Tibial artery (tissue), 4 donors: ENCODE data around the gene LYRM4.

Source experiments
- DNase-seq, 2 donors: peaks; one replicate each; pipeline ENCODE4 v3.0.0-alpha.2; 2019
- H3K27ac ChIP-seq, 2 donors: fragments of 200-600 bp; sonication (generic) in 1 of 2; 1 replicate in 1 of 2; 2 replicates in 1 of 2; pipeline ENCODE4 v1.5.1; 2018 to 2019; ENCODE audit warnings: mild to moderate bottlenecking in 1 of 2
- H3K27me3 ChIP-seq, 2 donors: fragments of 200-600 bp; sonication (generic) in 1 of 2; one replicate each; pipeline versions ENCODE4 v1.5.1 to v1.6.0; 2016 to 2019
- H3K36me3 ChIP-seq, 3 donors: fragments of 200-600 bp; sonication (generic) in 2 of 3; one replicate each; pipeline ENCODE4 v1.5.1; 2016 to 2019; ENCODE audit warnings: mild to moderate bottlenecking in 2 of 3
- H3K4me1 ChIP-seq, 4 donors: fragments of 200-600 bp; sonication (generic) in 2 of 4; 1 replicate in 3 of 4; 2 replicates in 1 of 4; pipeline ENCODE4 v1.5.1; 2016 to 2019
- H3K4me3 ChIP-seq, 2 donors: fragments of 200-600 bp; sonication (generic) in 1 of 2; 1 replicate in 1 of 2; 2 replicates in 1 of 2; pipeline ENCODE4 v1.5.1; 2018 to 2019; ENCODE audit warnings: mild to moderate bottlenecking in 2 of 2
- H3K9me3 ChIP-seq, 3 donors: fragments of 200-600 bp; sonication (generic) in 1 of 3; one replicate each; pipeline ENCODE4 v1.5.1; 2016 to 2019
- intact Hi-C: fragments of 100-400 bp; cut with DNase I; formaldehyde crosslinking; loops from one replicate; pipeline ENCODE4 v1.15.0; 2023; ENCODE audit warnings: low total_unique reads
- TF ChIP-seq, protein P1 (sequence below), 2 experiments: fragments of 200-600 bp in 1 of 2; fragments of 450-650 bp in 1 of 2; IDR thresholded peaks; one replicate each; pipeline ENCODE4 v1.5.1; 2017 to 2019; ENCODE audit warnings: antibody characterized with exemption in 2 of 2, mild to moderate bottlenecking in 1 of 2, moderate library complexity in 1 of 2

Gene LYRM4

DNA sequence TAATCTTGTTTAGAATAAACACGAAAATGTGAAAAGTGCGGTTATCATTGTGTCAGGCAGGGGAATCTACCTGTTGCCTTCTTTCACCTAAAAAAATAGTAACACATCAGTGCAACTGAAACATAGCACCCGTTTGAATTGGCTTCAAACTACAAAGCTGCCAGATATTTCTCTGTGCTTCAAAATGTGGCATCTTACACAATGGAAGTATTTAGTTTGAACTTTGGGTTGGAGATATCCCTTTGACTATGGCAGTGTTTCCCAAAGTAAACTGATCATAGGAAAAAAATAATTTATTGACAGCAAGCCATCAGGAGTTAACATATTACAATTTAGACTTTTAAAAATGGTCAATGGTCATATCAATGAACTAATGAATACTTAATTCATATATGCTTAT, 172.0 kb downstream of the LYRM4 start:
- H3K4me1 ChIP-seq = peaks cover 0 to 15% (median 11%) of the 10 kb centered on the region in 4 donors

DNA sequence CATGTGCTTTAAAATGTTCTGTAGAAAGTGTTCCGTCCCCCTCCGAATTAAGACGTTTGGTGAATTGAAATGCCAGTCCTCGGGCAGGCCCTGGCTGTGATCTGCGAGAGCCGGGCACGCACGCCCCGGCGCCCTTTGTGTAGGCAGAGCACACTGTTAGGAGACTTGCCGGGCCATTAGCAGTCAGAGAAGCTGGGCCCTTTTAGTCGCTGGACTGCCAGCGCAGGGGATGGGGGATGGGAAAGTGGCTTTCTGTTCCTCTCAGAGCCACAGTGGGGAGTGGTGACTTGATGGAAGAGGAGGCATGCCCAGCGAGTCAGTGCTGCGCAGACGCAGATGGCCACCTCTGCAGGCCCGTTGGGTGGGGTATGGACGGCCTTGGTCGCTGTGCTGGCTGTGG, 173.4 kb downstream of the LYRM4 start:
- no peak overlapping the region for H3K4me3 ChIP-seq
- H3K36me3 ChIP-seq = no peaks in the 10 kb centered on the region
- no peak overlapping the region for H3K27ac ChIP-seq
- no peaks in the 10 kb centered on the region for H3K27me3 ChIP-seq
- H3K4me1 ChIP-seq = peaks cover 0 to 15% (median 11%) of the 10 kb centered on the region in 4 donors
- TF ChIP-seq, protein P1, sequence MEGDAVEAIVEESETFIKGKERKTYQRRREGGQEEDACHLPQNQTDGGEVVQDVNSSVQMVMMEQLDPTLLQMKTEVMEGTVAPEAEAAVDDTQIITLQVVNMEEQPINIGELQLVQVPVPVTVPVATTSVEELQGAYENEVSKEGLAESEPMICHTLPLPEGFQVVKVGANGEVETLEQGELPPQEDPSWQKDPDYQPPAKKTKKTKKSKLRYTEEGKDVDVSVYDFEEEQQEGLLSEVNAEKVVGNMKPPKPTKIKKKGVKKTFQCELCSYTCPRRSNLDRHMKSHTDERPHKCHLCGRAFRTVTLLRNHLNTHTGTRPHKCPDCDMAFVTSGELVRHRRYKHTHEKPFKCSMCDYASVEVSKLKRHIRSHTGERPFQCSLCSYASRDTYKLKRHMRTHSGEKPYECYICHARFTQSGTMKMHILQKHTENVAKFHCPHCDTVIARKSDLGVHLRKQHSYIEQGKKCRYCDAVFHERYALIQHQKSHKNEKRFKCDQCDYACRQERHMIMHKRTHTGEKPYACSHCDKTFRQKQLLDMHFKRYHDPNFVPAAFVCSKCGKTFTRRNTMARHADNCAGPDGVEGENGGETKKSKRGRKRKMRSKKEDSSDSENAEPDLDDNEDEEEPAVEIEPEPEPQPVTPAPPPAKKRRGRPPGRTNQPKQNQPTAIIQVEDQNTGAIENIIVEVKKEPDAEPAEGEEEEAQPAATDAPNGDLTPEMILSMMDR (IDR thresholded peaks at IDR 0.05) = no peak
- peak; percentile 56 to 75 for DNase-seq
- intact Hi-C loops = loop anchor here (10.0 kb wide), 1 partner anchor 677 kb away; no protein-coding TSS in a partner anchor
- H3K9me3 ChIP-seq = no peaks in the 10 kb centered on the region

More for the DNA sequence above, 172.0 kb downstream of the LYRM4 start:
- DNase-seq = no peak
- intact Hi-C loops = loop anchor here (10.0 kb wide), 1 partner anchor 676 kb away; no protein-coding TSS in a partner anchor
- Histone ChIP-seq H3K4me3 (no peak overlapping the region), H3K27me3 (no peaks in the 10 kb centered on the region), H3K36me3 (no peaks in the 10 kb centered on the region), H3K27ac (no peak overlapping the region), H3K9me3 (no peaks in the 10 kb centered on the region)
- TF ChIP-seq, protein P1 (IDR thresholded peaks at IDR 0.05) = no peak

DNA sequence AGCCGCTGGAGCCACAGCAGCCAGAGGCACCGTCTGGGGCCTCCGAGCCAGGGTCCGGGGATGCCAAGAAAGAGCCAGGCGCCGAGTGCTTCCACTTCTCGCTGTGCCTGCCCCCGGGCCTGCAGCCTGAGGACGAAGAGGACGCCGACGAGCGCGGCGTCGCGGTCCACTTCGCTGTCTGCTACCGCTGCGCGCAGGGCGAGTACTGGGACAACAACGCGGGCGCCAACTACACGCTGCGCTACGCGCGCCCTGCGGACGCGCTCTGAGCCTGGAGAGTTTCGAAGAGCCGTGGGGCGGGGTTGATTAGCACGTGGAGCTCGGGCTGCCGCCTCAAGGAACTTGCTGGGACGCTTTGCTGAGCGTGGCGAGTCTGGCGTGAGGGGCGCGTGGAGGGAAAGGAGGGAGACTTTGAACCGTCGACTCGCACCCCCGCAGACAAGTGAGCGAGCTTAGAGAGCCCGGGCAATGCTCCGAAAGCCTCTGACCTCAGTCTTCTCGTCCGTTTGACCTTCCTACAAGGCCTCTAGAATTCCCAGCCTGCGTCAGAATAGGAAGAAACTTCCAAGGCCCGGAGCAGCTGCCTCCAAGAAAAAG, 174.4 kb downstream of the LYRM4 start:
- peaks cover 0 to 15% (median 11%) of the 10 kb centered on the region in 4 donors for H3K4me1 ChIP-seq

DNA sequence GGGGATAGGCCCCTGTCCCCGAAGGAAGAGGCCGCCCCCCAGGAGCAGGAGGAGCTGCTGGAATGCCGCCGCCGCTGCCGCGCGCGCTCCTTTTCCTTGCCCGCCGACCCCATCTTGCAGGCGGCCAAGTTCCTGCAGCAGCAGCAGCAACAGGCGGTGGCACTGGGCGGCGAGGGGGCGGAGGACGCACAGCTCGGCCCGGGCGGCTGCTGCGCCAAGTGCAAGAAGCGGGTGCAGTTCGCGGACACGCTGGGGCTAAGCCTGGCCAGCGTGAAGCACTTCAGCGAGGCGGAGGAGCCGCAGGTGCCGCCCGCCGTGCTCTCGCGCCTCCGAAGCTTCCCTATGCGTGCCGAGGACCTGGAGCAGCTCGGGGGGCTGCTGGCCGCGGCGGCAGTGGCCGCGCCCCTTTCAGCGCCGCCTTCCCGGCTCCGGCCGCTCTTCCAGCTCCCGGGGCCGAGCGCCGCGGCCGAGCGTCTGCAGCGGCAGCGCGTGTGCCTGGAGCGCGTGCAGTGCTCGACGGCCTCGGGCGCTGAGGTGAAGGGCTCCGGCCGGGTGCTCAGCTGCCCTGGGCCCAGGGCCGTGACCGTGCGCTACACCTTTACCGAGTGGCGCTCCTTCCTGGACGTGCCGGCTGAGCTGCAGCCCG, 175.0 kb downstream of the LYRM4 start:
- Histone ChIP-seq H3K4me3 (peak overlapping the region; percentile 65 to 85), H3K27ac (peak overlapping the region; percentile 86 to 91), H3K9me3 (no peaks in the 10 kb centered on the region), H3K27me3 (no peaks in the 10 kb centered on the region), H3K36me3 (no peaks in the 10 kb centered on the region), H3K4me1 (peaks cover 0 to 15% (median 11%) of the 10 kb centered on the region in 4 donors)
- intact Hi-C loops = loop anchor here (10.0 kb wide), 1 partner anchor 679 kb away; no protein-coding TSS in a partner anchor
- DNase-seq = peak in 1 of 2 donors; percentile 73
- TF ChIP-seq, protein P1 (IDR thresholded peaks at IDR 0.05) = no peak

More for the DNA sequence above, 174.4 kb downstream of the LYRM4 start:
- no peaks in the 10 kb centered on the region for H3K27me3 ChIP-seq
- H3K4me3 ChIP-seq = peak overlapping the region; percentile 65 to 85
- H3K27ac ChIP-seq = peak overlapping the region; percentile 86 to 91
- TF ChIP-seq, protein P1 (IDR thresholded peaks at IDR 0.05) = no peak
- intact Hi-C loops = loop anchor here (10.0 kb wide), 1 partner anchor 678 kb away; no protein-coding TSS in a partner anchor
- H3K9me3 ChIP-seq = no peaks in the 10 kb centered on the region
- DNase-seq = no peak
- H3K36me3 ChIP-seq = no peaks in the 10 kb centered on the region

DNA sequence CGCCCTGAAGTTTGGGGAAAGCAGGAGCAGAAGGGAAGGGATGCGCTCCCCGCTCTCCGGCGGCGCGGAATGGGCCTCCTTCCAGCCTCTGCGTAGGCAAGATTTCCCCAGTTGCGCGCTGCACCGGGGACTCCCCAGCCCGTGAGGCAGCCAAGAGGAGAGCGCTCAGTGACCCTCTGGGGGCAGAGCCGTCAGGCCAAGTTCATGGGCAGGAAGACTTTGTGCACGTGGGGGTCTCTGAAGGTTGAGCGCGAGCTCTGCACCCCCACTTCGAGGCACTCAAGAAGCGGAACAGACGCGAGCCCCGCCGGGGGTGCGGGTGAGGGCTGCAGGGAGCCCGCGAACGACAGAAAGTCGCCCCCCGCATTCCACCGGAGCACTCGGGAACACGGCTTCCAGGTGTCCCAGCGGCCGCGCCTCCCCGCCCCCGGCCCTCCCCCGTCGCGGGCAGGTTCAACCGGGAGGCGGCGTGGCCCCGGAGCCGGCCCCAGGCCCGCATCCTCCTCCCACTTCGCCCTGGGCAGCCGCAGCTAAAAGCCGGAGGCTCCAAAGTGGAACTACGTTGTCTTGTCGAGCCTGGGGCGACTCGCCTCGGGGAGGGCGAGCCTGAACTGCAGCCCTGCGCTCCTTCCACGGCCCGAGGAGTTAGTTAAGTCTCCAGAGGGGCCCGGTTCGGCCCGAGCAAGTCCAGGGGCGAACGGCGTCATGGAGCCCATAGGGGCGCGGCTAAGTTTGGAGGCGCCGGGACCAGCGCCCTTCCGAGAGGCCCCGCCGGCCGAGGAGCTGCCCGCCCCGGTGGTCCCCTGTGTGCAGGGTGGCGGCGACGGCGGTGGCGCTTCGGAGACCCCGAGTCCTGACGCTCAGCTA, 175.7 kb downstream of the LYRM4 start, which contains the start of gene PPP1R3G:
Gene PPP1R3G, plus strand, starts transcription at position 561 of the 867 bp plus-strand sequence. Its CDS starts 145 bp downstream, at position 706.
- Histone ChIP-seq H3K4me3 (peak within 1 kb of the TSS; percentile 65 to 85), H3K27ac (peak within 1 kb of the TSS; percentile 86 to 91), H3K4me1 (peaks cover 0 to 15% (median 11%) of the 10 kb centered on the region in 4 donors), H3K27me3 (no peaks in the 10 kb centered on the region), H3K36me3 (no peaks in the 10 kb centered on the region), H3K9me3 (no peaks in the 10 kb centered on the region)
- peak; percentile 51 to 79 for DNase-seq
- intact Hi-C loops = loop anchor here (10.0 kb wide), 1 partner anchor 680 kb away; no protein-coding TSS in a partner anchor
- TF ChIP-seq, protein P1 (IDR thresholded peaks at IDR 0.05) = no peak
